ENCODE measurements around the gene ATP8A1.
"Not testable (repeated sequence)": the region's sequence is repeated elsewhere in the genome, so short reads cannot be mapped to it uniquely, and the experiment has no call there.

Gene ATP8A1

GRCh38 chr4:42471896-42472295, 185.0 kb downstream of the ATP8A1 start:
- TF ChIP-seq, protein P1, sequence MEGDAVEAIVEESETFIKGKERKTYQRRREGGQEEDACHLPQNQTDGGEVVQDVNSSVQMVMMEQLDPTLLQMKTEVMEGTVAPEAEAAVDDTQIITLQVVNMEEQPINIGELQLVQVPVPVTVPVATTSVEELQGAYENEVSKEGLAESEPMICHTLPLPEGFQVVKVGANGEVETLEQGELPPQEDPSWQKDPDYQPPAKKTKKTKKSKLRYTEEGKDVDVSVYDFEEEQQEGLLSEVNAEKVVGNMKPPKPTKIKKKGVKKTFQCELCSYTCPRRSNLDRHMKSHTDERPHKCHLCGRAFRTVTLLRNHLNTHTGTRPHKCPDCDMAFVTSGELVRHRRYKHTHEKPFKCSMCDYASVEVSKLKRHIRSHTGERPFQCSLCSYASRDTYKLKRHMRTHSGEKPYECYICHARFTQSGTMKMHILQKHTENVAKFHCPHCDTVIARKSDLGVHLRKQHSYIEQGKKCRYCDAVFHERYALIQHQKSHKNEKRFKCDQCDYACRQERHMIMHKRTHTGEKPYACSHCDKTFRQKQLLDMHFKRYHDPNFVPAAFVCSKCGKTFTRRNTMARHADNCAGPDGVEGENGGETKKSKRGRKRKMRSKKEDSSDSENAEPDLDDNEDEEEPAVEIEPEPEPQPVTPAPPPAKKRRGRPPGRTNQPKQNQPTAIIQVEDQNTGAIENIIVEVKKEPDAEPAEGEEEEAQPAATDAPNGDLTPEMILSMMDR (IDR thresholded peaks at IDR 0.05; ENCODE audit: extremely low read depth, insufficient read depth, missing control alignments), result no peak
- no peak for DNase-seq (ENCODE audit: low spot score)
- in situ Hi-C loops (cut with MboI; ENCODE audit: low pct_unique_long_range_greater_than_20kb, low sequenced_read_pairs, unreplicated experiment), result no loop called here

DNA sequence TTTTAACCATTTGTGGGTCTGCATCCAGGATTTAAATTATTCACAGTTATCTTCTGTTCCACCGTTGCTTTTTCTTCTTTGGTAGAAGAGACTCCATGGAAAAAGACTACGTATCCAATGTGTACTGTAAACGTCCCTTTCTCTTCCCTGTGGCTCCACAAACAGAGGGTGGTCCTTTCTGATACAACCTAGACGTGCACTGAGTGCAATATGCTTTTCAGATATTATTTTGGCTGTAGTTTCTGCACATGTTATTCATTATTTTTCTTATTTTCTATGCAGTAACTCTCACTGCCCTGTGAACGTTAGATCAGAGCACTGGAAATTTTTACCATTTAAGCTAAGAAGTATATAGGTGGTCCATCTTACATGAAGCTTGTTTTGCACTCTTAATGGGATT, 186.9 kb downstream of the ATP8A1 start:
- DNase-seq (ENCODE audit: low spot score), result no peak
- in situ Hi-C loops (cut with MboI; ENCODE audit: low pct_unique_long_range_greater_than_20kb, low sequenced_read_pairs, unreplicated experiment), result no loop called here
- TF ChIP-seq, protein P1 (IDR thresholded peaks at IDR 0.05; ENCODE audit: extremely low read depth, insufficient read depth, missing control alignments), result no peak

GRCh38 chr4:42467777-42468176, 189.1 kb downstream of the ATP8A1 start:
- in situ Hi-C loops (cut with MboI; ENCODE audit: low pct_unique_long_range_greater_than_20kb, low sequenced_read_pairs, unreplicated experiment); DNase-seq (ENCODE audit: low spot score): not testable (repeated sequence)

DNA sequence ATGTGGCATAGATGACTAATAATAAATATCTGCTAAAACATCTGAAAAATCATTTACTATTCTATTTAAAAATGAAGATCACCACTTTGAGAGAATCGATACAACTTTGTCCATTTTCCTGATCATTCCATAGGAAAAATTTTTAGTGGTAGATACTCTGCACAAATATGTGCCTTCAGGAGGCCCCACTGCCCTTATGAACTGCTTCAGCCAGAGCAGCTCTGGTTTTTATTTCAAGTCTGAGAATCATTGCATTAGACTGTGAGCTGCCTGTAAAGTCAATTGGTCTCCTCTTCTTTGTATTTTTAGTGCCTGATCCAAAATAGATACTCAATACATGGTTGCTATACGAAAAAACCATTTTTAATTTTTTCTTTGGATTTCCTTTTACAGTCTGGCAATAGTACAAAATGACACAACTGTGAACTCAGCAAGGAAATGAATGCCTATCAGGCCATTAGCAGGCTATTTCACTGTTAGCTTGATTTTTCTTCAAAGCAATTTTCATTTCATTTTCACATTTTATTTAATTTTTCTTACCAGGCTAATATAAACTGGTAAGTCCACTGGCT, 190.5 kb downstream of the ATP8A1 start:
- in situ Hi-C loops (cut with MboI; ENCODE audit: low pct_unique_long_range_greater_than_20kb, low sequenced_read_pairs, unreplicated experiment), result no loop called here
- no peak for DNase-seq (ENCODE audit: low spot score)
- TF ChIP-seq, protein P1 (IDR thresholded peaks at IDR 0.05; ENCODE audit: extremely low read depth, insufficient read depth, missing control alignments), result no peak

GRCh38 chr4:42464550-42465094, 192.3 kb downstream of the ATP8A1 start:
- in situ Hi-C loops (cut with MboI; ENCODE audit: low pct_unique_long_range_greater_than_20kb, low sequenced_read_pairs, unreplicated experiment), result no loop called here
- no peak for DNase-seq (ENCODE audit: low spot score)
- TF ChIP-seq, protein P1 (IDR thresholded peaks at IDR 0.05; ENCODE audit: extremely low read depth, insufficient read depth, missing control alignments), result no peak

DNA sequence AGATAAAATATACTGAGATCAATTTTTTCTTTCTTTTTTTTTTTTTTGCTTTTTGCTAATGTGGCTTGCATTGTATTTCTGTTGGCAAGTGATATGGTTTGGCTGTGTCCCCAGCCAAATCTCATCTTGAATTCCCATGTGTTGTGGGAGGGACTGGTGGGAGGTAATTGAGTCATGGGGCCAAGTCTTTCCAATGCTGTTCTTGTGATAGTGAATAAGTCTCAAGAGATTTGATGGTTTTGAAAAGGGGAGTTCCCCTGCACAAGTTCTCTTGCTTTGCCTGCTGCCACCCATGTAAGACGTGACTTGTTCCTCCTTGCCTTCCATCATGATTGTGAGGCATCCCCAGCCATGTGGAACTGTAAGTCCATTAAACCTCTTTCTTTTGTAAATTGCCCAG, 195.7 kb downstream of the ATP8A1 start:
- in situ Hi-C loops (cut with MboI; ENCODE audit: low pct_unique_long_range_greater_than_20kb, low sequenced_read_pairs, unreplicated experiment), result not testable (repeated sequence)

GRCh38 chr4:42460043-42460442, 196.9 kb downstream of the ATP8A1 start:
- DNase-seq (ENCODE audit: low spot score), result peak; percentile 70
- TF ChIP-seq, protein P1 (IDR thresholded peaks at IDR 0.05; ENCODE audit: extremely low read depth, insufficient read depth, missing control alignments), result no peak
- in situ Hi-C loops (cut with MboI; ENCODE audit: low pct_unique_long_range_greater_than_20kb, low sequenced_read_pairs, unreplicated experiment), result no loop called here

More for the DNA sequence above, 195.7 kb downstream of the ATP8A1 start:
- DNase-seq (ENCODE audit: low spot score), result not testable (repeated sequence)

- DNase-seq (ENCODE audit: low spot score), result no peak
- TF ChIP-seq, protein P1 (IDR thresholded peaks at IDR 0.05; ENCODE audit: extremely low read depth, insufficient read depth, missing control alignments), result no peak
- in situ Hi-C loops (cut with MboI; ENCODE audit: low pct_unique_long_range_greater_than_20kb, low sequenced_read_pairs, unreplicated experiment), result no loop called here
These were observed 198.2 kb downstream of the ATP8A1 start for GRCh38 chr4:42458657-42459056.

All from GM13977 (cell line).